Ectodermal cell (in vitro differentiated cells): ENCODE measurements around the gene GIPC3.

ENCODE experiments used
- H3K27ac ChIP-seq: 2 replicates; pipeline ENCODE4 v1.7.0; 2013; ENCODE audit warnings: mild to moderate bottlenecking, low read depth, low read length; ENCODE audit not compliant: insufficient read depth, poor library complexity, severe bottlenecking
- H3K27me3 ChIP-seq: 2 replicates; pipeline ENCODE4 v1.7.0; 2013; ENCODE audit warnings: mild to moderate bottlenecking, low read length; ENCODE audit not compliant: insufficient read depth, control insufficient read depth, poor library complexity, severe bottlenecking
- H3K36me3 ChIP-seq: one replicate; pipeline ENCODE4 v1.7.0; 2013; ENCODE audit warnings: low read length; ENCODE audit not compliant: control insufficient read depth, insufficient read depth
- H3K4me1 ChIP-seq: one replicate; pipeline ENCODE4 v1.7.0; 2013; ENCODE audit warnings: low read length; ENCODE audit not compliant: control insufficient read depth, insufficient read depth
- H3K4me3 ChIP-seq: 2 replicates; pipeline ENCODE4 v1.7.0; 2013; ENCODE audit warnings: low read depth, low read length, control low read depth; ENCODE audit not compliant: insufficient read depth
- H3K9me3 ChIP-seq: 2 replicates; pipeline ENCODE4 v1.7.0; 2013; ENCODE audit warnings: mild to moderate bottlenecking, low read length, moderate library complexity; ENCODE audit not compliant: control insufficient read depth
- WGBS, 2 experiments: methylation state at CpG; one replicate each; pipeline ENCODE4 v1.1.7; 2013; ENCODE audit warnings: missing lambda C conversion rate in 2 of 2; 5-methylcytosine and 5-hydroxymethylcytosine counted together

Gene GIPC3

DNA sequence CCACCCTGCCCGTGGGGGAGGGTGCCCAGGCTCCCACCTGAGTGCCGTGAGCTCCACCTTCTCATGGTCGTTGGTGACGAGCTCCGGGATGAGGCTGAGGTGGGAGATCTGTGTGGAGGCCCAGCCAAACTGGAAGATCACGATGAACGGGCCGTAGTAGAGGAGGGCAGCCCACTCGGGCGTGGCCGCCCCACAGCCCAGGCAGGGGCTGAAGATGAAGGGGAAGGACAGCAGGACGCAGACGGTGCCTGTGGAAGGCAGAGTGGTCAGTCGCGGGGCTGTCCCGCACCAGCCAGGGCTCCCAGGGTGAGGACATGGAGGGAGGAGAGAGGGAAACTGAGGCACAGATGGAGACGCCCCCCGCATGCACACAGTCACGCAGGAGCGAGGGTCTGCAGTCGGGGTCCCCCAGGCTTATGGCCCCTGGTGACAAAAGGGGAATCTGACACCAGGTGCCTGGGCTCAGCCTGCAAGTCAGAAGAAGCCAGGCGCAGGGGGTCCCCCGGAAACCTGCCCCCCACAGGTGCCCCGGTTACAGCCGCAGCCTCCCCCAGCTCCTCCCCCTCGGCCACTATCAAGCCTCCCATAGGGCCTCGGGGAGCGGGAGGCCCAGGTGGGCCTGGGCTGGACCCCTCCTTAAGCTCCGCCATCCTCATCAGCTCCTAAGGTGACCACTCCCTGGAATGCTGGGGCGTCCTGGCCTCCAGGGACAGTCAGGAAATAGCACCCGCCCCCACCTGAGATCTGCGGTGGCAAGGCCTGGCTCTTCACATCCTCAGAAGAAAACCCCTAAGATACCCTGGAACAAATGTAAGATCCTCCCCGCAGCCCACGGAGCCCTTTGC, 34.1 kb upstream of the GIPC3 start:
- Histone ChIP-seq H3K27ac (no peak overlapping the region), H3K9me3 (no peaks in the 10 kb centered on the region), H3K4me1 (no peaks in the 10 kb centered on the region), H3K36me3 (no peaks in the 10 kb centered on the region), H3K4me3 (no peak overlapping the region), H3K27me3 (no peaks in the 10 kb centered on the region)
- 94 to 95% methylated on average over 34 of the region's 34 CpGs for WGBS, 2 experiments

DNA sequence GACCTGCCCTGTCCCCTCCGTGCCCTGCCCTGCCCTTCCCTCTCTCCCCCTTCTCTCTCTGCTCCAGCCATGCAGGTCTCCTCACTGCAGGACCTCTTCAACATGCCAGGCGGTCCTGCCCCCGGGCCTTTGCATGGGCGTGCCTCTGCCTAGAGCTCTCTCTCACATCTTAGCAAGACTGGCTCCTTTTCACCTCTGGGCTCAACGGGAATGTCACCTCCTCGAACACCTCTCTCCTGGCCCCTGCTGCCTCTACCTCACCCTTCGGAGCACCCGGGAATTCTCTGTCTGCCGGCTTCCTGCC, 33.5 kb upstream of the GIPC3 start:
- H3K27me3 ChIP-seq: peaks cover 4% of the 10 kb centered on the region
- H3K4me1 ChIP-seq: peaks cover 5% of the 10 kb centered on the region
- no peaks in the 10 kb centered on the region for H3K9me3 ChIP-seq
- 86 to 88% methylated on average over 9 of the region's 9 CpGs for WGBS, 2 experiments
- H3K4me3 ChIP-seq: no peak overlapping the region
- no peak overlapping the region for H3K27ac ChIP-seq
- H3K36me3 ChIP-seq: no peaks in the 10 kb centered on the region

DNA sequence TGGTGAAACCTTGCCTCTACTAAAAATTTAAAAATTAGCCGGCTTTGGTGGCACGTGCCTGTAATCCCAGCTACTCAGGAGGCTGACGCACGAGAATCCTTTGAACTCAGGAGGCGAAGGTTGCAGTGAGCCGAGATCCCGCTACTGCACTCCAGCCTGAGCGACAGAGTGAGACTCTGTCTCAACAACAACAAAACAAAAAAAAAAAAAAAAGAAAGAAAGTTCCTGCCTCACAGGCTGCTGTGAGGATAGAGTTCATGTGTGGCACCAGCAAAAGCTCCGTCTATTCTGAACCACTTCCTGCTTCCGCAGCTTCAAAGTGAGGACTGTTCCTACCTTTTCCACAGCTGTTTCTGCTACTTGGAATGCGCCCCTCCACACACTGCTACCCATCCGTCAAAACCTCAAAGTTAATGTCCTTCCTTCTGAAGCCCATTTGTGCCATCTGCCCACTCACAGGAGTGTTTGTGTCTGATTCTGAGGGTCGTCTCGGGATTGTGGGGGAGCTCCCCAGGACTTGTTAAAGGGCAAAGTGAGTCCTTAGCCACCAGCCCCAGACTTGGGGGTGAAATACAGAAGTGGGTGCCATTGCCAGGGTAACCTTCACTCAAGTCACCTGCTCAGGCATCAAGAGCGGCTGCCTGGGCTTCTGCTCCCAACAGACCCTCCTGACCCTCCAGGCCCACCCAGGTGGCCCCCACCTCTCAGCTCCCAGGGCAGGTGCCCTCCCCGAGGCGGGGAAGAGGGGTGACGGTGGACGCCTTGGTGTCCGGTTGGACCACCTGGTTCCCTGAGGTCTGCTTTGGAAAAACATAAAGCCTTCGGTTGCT, 30.8 kb upstream of the GIPC3 start:
- 91 to 93% methylated on average over 21 of the region's 21 CpGs for WGBS, 2 experiments
- Histone ChIP-seq H3K9me3 (no peaks in the 10 kb centered on the region), H3K27me3 (peaks cover 8% of the 10 kb centered on the region), H3K36me3 (no peaks in the 10 kb centered on the region), H3K4me1 (peaks cover 8% of the 10 kb centered on the region), H3K27ac (no peak overlapping the region), H3K4me3 (no peak overlapping the region)

DNA sequence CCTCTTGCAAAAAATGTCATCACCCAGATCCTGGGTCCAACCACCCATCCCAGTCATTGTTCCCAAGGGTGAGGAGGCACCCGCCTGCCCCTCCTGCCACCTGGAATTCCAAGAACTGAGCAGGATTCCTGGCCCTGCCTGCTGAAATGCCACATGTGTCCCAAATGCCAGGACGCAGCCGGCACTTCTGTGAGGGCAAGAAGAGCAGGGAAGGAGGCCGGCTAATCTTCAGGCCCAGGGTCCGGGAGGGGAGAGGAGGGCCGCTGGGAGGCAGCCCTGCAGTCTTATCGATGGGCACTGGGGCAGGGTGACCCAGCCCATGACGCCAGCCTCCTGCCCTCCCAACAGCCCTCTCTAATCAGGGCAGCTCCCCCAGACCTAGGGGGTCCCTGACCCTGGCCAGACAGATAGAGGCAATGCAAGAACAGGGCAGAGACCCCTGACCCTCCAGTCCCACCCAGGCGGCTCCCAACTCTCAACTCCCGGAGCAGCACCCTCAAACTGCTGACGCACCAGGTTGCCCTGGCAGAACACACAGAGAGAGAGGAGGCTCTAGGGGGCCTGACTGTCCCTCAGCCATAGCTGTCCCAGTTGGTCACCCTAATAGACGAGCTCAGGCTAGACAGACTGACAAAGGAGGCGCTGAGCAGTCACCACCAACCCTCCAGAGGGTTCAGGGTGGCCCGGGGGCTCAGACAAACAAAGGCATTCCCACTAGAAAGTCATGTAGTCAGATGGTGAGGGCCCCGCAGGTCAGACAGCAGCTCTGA, 29.4 kb upstream of the GIPC3 start:
- Histone ChIP-seq H3K36me3 (no peaks in the 10 kb centered on the region), H3K27me3 (peaks cover 8% of the 10 kb centered on the region), H3K4me3 (no peak overlapping the region), H3K4me1 (peaks cover 8% of the 10 kb centered on the region), H3K27ac (no peak overlapping the region), H3K9me3 (no peaks in the 10 kb centered on the region)
- WGBS, 2 experiments: 90 to 91% methylated on average over 15 of the region's 15 CpGs

DNA sequence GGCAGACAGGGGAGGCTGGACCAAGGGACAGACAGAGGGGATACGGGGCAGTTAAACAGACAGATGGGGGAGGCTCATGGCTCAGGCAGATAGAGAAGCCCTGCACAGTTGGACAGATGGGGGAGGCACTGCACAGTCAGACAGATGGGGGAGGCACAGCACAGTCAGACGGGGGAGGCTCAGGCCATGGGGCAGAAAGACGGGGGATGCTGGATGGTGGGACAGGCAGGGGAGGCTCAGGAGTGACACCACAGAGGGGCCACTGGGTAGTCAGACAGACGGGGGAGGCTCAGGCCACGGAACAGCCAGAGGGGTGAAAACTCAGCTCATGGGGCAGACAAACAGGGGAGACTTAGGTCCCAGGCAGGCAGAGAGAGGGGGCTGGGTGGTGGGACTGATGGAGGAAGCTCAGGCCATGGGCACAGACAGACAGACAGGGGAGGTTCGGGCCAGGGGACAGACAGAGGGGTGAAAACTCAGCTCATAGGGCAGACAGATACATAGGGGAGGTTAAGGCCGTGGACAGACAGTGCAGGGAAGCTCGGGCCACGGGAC, 28.8 kb upstream of the GIPC3 start:
- Histone ChIP-seq H3K4me1 (peaks cover 8% of the 10 kb centered on the region), H3K9me3 (no peaks in the 10 kb centered on the region), H3K4me3 (peak overlapping the region; percentile 62), H3K36me3 (no peaks in the 10 kb centered on the region), H3K27me3 (peaks cover 8% of the 10 kb centered on the region), H3K27ac (no peak overlapping the region)
- WGBS, 2 experiments: 53 to 55% methylated on average over 9 of the region's 9 CpGs

DNA sequence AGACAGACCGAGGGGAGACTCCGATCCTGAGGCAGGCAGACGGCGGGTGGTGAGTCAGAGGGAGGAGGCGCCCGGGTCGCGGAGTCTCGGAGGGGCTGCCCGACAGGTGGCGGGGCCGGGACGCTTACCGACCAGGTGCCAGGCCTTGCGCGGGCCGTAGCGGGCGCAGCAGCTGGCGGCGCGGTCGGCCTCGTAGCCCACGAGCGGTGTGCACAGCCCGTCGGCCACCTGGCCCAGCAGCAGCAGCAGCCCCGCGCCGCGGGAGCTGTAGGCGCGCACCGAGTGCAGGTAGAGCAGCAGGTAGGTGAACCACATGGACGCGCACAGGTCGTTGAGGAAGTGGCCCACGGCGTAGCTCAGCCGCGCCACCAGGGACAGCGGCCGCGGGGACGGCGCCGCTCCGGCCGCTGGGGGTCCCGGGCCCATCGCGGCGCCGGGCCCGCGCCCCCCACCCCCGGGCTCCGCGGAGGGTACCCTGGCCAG, 28.3 kb upstream of the GIPC3 start:
- Histone ChIP-seq H3K4me3 (peak overlapping the region; percentile 62), H3K27me3 (peaks cover 8% of the 10 kb centered on the region), H3K4me1 (peaks cover 8% of the 10 kb centered on the region), H3K36me3 (no peaks in the 10 kb centered on the region), H3K9me3 (no peaks in the 10 kb centered on the region), H3K27ac (no peak overlapping the region)
- 1% methylated on average over 60 of the region's 60 CpGs for WGBS, 2 experiments

DNA sequence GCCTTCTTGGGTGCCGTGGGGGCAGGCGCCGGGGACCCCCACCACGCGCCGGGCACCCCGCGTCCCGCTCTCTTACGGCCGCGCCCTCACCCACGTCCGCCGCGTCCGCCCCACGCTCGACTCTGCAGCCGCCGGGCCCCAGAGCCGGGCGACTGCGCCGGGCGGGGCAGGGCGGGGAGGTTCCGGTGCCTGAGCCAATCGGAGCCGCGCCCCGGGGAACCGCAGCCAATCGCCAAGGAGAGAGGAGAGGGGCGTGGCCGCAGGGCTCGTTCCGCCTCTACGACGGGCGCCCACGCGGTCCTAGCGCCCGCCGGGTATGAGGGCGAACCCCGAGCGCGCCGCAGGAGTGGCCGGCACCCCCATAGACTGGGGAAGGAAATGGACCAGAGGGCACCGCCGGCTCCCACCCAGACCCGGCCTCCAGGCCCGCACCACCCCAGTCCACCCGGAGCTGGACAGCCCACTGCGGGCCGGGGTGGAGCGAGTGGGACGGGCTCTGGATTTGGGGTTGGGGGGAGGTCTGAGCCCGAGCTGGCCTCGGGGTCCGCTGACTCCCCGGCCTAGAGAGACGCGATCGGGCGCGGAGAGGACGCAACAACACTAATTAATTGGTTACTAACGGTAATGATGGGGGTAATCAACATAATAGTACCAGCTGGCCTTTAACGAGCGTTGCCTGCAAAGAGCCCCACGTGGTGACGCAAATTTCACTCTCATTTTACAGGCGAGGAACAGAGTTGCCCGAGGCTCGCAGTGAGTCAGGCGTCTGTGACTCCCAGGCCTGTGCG, 27.6 kb upstream of the GIPC3 start, which contains the start of gene MFSD12:
MFSD12 (minus strand) TSS at position 126 of the 788 bp plus-strand sequence. CDS start 183 bp downstream, outside the sequence.
- H3K4me3 ChIP-seq: peak within 1 kb of the TSS; percentile 62
- 1% methylated on average over 81 of the region's 81 CpGs for WGBS, 2 experiments
- H3K36me3 ChIP-seq: no peaks in the 10 kb centered on the region
- H3K9me3 ChIP-seq: no peaks in the 10 kb centered on the region
- no peak within 1 kb of the TSS for H3K27ac ChIP-seq
- H3K27me3 ChIP-seq: peaks cover 8% of the 10 kb centered on the region
- peaks cover 8% of the 10 kb centered on the region for H3K4me1 ChIP-seq

DNA sequence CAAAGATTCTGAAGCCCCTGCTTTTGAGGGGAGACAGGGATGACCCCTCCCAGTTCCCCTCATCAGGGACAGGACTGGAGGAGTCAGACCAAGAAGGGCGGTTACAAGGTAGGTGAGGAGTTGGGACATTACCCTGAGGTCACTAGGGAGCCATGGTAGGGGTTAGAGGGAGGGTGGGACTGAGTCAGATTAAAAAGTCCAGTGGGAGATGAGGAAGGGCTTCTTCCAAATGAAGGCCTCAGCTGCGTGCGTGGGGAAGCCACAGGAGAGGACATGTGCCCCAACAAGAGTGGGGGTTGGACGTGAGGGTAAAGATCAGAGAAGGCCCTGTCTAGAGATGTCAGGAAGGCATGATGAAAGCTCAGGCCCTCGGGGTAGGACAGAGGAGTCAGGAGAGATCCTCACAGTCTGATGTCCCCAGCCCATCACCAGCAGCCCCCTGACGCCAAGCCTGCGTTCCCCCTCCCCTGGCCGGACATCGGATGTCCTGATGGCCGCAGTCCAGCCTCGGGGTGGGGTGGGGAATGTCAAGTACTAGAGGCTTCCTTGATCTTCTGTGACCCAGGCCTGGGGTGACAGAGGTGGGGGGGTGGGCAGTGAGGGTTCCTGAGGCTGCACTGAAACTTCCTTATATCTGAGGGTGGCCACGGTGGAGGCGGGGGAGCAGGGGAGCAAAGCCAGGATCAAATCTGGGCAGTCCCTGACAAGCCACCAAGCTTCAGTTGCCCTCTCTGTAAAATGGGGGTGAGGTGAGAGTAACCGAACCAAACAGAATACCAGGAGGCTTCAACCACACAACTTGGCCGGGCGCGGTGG, 21.4 kb upstream of the GIPC3 start:
- 93 to 94% methylated on average over 17 of the region's 17 CpGs for WGBS, 2 experiments
- H3K27ac ChIP-seq: no peak overlapping the region
- no peaks in the 10 kb centered on the region for H3K27me3 ChIP-seq
- H3K4me1 ChIP-seq: no peaks in the 10 kb centered on the region
- no peak overlapping the region for H3K4me3 ChIP-seq
- no peaks in the 10 kb centered on the region for H3K36me3 ChIP-seq
- no peaks in the 10 kb centered on the region for H3K9me3 ChIP-seq

DNA sequence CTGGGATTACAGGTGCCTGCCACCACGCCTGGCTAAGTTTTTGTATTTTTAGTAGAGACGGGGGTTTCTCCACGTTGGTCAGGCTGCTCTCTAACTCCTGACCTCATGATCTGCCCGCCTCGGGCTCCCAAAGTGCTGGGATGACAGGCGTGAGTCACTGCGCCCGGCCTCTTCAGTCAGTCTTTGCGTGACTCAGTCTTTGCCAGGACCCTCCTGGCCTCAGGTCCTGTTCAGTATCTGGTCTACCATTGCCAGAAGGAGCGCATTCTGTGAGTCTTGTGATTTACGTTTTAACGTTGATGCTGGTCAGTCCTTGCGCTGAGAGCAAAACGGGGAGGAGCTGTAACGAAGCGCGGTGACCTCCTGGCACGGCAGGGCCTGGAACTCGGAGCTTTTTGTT, 20.1 kb upstream of the GIPC3 start:
- WGBS, 2 experiments: 83 to 84% methylated on average over 19 of the region's 19 CpGs
- Histone ChIP-seq H3K27me3 (no peaks in the 10 kb centered on the region), H3K4me1 (no peaks in the 10 kb centered on the region), H3K9me3 (no peaks in the 10 kb centered on the region), H3K4me3 (no peak overlapping the region), H3K36me3 (no peaks in the 10 kb centered on the region), H3K27ac (no peak overlapping the region)
